Gastroesophageal sphincter (tissue), 3 donors: ENCODE results near the gene LSAMP.

Experiments used
- CTCF ChIP-seq, 4 experiments: fragments of 200-600 bp in 2 of 4; fragments of 450-650 bp in 2 of 4; sonication (generic) in 1 of 4; IDR thresholded peaks; one replicate each; pipeline ENCODE4 v1.5.1; 2017 to 2019; ENCODE audit warnings: antibody characterized with exemption in 4 of 4, mild to moderate bottlenecking in 2 of 4, moderate library complexity in 2 of 4
- EP300 ChIP-seq: sonication (generic); formaldehyde crosslinking; IDR thresholded peaks from one replicate; pipeline ENCODE4 v1.6.1; 2017; ENCODE audit warnings: antibody characterized with exemption, mild to moderate bottlenecking

GRCh38 chr3:115805520-115805919, 639.8 kb downstream of the LSAMP start:
- TF ChIP-seq EP300 (no peak), CTCF (IDR thresholded peaks at IDR 0.05) (no peak)
